Lower leg skin (tissue), 4 donors: ENCODE results near the gene KLHL35. TPM values are rescaled to one million over a fixed set of nuclear protein-coding genes. Genes with fewer than 3 reads are reported as not detected.

Experiments used
- DNase-seq, 2 donors: peaks; one replicate each; pipeline ENCODE4 v3.0.0-alpha.2; 2019; ENCODE audit warnings: low spot score in 2 of 2
- H3K4me3 ChIP-seq: fragments of 200-600 bp; sonication (generic); 2 replicates; pipeline ENCODE4 v1.5.1; 2017; ENCODE audit warnings: mild to moderate bottlenecking, low read depth; ENCODE audit not compliant: poor library complexity, severe bottlenecking
- POLR2A ChIP-seq, 2 donors: fragments of 450-650 bp; IDR thresholded peaks; one replicate each; pipeline ENCODE4 v1.6.1; 2016 to 2017; ENCODE audit warnings: antibody characterized with exemption in 2 of 2, mild to moderate bottlenecking in 1 of 2, moderate library complexity in 1 of 2
- WGBS, 2 donors: methylation state at CpG; one replicate each; pipeline ENCODE4 v1.1.5; 2018; 5-methylcytosine and 5-hydroxymethylcytosine counted together
- intact Hi-C: fragments of 100-400 bp; cut with DNase I; formaldehyde crosslinking; loops from one replicate; pipeline ENCODE4 v1.15.0; 2023; ENCODE audit warnings: low total_unique reads
- total RNA-seq, 4 donors: library from RNA; depleted of rRNA; stranded (reverse); fragments of >200 nt; gene quantifications; one replicate each; pipeline ENCODE4 v1.1.0, GENCODE V29; 2016
- TF ChIP-seq, protein P1 (sequence below), 3 donors: fragments of 450-650 bp; IDR thresholded peaks; one replicate each; pipeline ENCODE4 v1.5.1; 2016; ENCODE audit warnings: antibody characterized with exemption in 3 of 3, mild to moderate bottlenecking in 3 of 3, moderate library complexity in 2 of 3

Gene KLHL35
- total RNA-seq, 4 donors from 2014 or later, result 1.0 to 4.3 (median 3.8) TPM; not detected in 1

DNA sequence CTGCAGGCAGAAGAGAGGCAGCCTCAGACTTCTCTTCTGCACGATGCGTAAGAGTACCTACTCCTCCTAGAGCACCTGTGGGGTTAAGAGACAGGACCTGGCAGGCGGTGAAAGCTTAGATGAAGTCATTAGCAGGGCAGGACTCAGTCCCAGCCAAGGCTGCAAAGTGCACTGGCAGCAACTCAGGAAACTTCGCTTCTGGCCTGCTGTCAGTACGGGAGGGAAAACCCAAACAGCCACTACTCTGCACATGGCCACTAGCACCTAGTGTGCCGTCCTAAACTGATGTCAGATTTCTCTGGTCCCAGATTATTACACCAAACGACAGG lies 8.8 kb upstream of the KLHL35 start:
- no peak overlapping the region for H3K4me3 ChIP-seq
- DNase-seq, result no peak

DNA sequence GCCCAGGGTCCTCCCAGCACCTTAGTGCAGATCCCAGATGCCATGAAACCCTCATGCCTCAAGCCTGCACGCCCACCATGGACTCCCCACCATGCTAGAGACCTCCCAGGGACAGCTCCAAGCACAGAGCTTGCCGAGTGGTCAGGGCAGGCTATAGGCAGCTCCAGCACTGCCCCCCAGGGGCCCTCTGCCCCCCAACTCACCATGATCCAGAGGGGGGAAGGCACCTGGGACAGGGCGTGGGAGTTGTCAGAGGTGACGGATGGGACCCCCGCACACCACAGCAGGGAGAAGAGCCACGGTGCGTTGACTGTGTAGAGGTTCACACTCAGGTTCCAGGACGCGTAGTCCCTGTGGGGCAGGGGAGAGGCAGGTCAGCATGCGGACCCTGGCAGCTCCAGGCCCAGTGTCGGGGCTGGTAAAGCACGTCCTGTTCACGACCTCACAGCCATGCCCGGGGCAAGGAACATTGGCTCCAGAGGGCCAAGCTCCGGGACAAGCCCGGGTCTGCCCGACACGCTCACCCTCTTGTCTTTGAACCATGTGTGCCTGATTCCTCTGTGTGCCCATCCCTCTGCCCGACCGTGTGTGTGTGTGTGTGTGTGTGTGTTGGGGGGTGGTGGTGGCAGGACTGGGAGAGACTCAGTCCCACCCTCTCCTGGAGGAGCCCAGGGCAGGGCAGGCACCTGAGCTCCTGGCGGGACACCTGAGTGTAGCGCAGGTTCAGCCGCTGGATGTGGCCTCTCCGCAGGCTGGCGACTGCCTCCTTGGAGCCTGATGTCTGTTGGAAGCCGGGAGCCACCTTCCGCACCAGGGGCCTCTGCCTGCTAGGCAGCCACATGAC lies 8.2 kb upstream of the KLHL35 start:
- intact Hi-C loops, result no loop called here
- H3K4me3 ChIP-seq, result no peak overlapping the region
- TF ChIP-seq, protein P1, sequence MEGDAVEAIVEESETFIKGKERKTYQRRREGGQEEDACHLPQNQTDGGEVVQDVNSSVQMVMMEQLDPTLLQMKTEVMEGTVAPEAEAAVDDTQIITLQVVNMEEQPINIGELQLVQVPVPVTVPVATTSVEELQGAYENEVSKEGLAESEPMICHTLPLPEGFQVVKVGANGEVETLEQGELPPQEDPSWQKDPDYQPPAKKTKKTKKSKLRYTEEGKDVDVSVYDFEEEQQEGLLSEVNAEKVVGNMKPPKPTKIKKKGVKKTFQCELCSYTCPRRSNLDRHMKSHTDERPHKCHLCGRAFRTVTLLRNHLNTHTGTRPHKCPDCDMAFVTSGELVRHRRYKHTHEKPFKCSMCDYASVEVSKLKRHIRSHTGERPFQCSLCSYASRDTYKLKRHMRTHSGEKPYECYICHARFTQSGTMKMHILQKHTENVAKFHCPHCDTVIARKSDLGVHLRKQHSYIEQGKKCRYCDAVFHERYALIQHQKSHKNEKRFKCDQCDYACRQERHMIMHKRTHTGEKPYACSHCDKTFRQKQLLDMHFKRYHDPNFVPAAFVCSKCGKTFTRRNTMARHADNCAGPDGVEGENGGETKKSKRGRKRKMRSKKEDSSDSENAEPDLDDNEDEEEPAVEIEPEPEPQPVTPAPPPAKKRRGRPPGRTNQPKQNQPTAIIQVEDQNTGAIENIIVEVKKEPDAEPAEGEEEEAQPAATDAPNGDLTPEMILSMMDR (IDR thresholded peaks at IDR 0.05), result no peak
- no peak for TF ChIP-seq POLR2A (IDR thresholded peaks at IDR 0.05)
- no peak for DNase-seq
- 56 to 71% methylated on average over 22 to 26 of the region's 27 CpGs for WGBS, 2 donors

More for the DNA sequence above, 8.8 kb upstream of the KLHL35 start:
- no peak for TF ChIP-seq POLR2A (IDR thresholded peaks at IDR 0.05)
- TF ChIP-seq, protein P1 (IDR thresholded peaks at IDR 0.05), result no peak
- WGBS, 2 donors, result 45 to 50% methylated on average over 7 of the region's 7 CpGs
- intact Hi-C loops, result no loop called here

DNA sequence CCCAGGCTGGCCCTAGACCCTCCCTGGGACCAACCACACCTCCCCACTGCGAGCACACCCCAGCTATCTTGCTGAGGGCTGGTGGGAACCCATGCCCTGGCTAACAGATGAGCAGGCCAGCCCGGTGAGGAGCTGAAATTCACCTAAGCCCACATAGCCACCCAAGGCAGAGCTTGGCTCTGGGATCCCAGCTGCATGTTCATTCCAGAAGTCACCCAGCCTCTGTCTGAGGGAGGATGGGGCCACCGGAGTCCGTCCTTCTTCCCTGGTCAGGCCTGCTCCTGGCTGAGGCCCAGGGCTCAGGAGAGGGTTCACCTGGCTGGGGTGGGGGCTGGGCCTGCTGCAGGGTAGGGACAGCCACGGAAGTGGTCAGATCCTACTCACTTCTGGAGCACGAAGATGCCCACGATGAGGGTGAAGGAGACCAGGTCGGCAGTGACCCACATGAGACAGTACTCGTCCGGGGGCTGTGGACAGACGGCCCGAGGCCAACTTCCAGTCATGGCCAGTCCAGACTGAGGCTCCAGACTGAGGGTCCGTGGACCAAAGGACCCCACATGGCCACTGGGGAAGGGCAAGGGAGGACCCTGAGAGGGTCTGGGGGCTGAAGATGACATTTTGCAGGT lies 6.6 kb upstream of the KLHL35 start:
- TF ChIP-seq, protein P1 (IDR thresholded peaks at IDR 0.05), result no peak
- TF ChIP-seq POLR2A (IDR thresholded peaks at IDR 0.05), result no peak
- DNase-seq, result no peak
- WGBS, 2 donors, result 78 to 87% methylated on average over 13 of the region's 13 CpGs
- no peak overlapping the region for H3K4me3 ChIP-seq
- intact Hi-C loops, result no loop called here

DNA sequence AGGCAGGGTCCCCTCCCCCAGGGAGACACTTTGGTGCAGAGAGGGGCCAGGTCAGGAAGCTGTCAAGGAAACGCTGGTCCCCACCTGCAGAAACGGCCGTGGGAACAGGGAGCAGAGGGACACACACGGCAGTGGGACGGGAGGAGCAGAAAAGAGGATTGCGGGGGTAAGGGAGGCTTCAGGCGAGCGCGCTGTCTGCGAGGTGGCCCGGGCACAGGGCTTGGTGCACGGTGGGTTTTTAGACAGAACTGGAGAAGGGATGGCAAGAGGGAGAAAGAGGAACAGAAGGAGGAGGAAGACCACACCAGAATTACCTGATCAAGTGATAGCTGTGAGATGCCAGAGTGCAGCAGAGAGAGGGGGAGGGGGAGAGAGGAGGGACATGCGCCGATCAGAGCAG lies 6.0 kb upstream of the KLHL35 start:
- DNase-seq, result no peak
- intact Hi-C loops, result no loop called here
- H3K4me3 ChIP-seq, result no peak overlapping the region
- 78% methylated on average over 14 of the region's 14 CpGs for WGBS, 2 donors
- TF ChIP-seq, protein P1 (IDR thresholded peaks at IDR 0.05), result no peak
- TF ChIP-seq POLR2A (IDR thresholded peaks at IDR 0.05), result no peak

DNA sequence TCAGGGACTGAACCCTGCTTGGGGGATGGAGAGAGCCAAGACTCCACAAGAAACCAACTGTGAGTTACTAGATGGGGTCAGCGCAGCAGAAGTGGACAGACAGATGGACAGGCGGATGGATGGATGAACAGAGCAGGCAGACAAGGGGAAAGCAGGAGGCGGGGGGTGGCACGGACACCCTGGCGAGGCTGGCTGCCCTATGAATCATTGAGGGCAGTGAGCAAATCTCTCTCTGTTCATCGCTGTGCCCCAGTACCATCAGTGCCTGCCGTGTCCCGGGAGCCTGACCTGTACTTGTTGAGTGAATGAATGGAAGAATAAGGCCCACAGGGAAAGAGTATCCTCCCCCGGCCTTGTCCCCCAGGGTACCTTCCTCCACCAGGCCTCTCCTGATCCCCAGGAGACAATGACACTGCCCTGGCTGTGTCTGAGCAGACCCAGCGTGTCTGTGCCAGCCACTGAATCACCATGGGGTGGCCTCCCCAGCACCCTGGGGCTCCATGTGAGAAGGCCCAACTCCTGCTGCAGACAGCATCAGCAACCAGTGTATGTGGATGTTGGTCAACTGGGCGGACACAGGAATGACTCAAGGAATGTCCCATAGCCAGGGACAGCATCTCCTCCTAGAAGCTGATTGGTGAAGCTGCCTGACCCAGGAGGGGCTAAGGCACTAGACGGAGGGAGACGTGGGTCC lies 5.1 kb upstream of the KLHL35 start:
- intact Hi-C loops, result no loop called here
- DNase-seq, result no peak
- TF ChIP-seq, protein P1 (IDR thresholded peaks at IDR 0.05), result no peak
- no peak for TF ChIP-seq POLR2A (IDR thresholded peaks at IDR 0.05)
- 88 to 91% methylated on average over 13 of the region's 13 CpGs for WGBS, 2 donors
- no peak overlapping the region for H3K4me3 ChIP-seq
